SK-N-SH (cell line): ENCODE data around the gene FOXP1.

ENCODE experiments used
- CTCF ChIP-seq: fragments of 200-600 bp; sonication (generic); IDR thresholded peaks from 2 replicates; pipeline ENCODE4 v1.6.1; 2017; ENCODE audit warnings: antibody characterized with exemption, mild to moderate bottlenecking, moderate library complexity
- EP300 ChIP-seq, 2 experiments: IDR thresholded peaks; 2 replicates each; pipeline versions ENCODE4 v1.4.0 to v1.6.1; 2012; ENCODE audit warnings: borderline replicate concordance in 1 of 2, low read depth in 1 of 2, low read length in 1 of 2
- JUND ChIP-seq: IDR thresholded peaks from 2 replicates; pipeline ENCODE4 v1.4.0; 2012
- MXI1 ChIP-seq: IDR thresholded peaks from 2 replicates; pipeline ENCODE4 v1.6.1; 2012; ENCODE audit warnings: mild to moderate bottlenecking, low read depth, low read length, improper control_type of control experiment
- PBX3 ChIP-seq: IDR thresholded peaks from 2 replicates; pipeline ENCODE4; 2012
- POLR2AphosphoS5 ChIP-seq: IDR thresholded peaks from 2 replicates; pipeline ENCODE4 v1.6.1; 2012; ENCODE audit warnings: low read depth, low read length
- RAD21 ChIP-seq: IDR thresholded peaks from 2 replicates; pipeline ENCODE4 v1.6.1; 2012; ENCODE audit warnings: mild to moderate bottlenecking, low read length
- RCOR1 ChIP-seq: fragments of 150-350 bp; IDR thresholded peaks from 2 replicates; pipeline ENCODE4 v1.6.1; 2017; ENCODE audit warnings: antibody characterized with exemption, low read length
- REST ChIP-seq: IDR thresholded peaks from 2 replicates; pipeline ENCODE4 v1.6.1; 2012; ENCODE audit warnings: mild to moderate bottlenecking, low read depth, low read length, moderate library complexity
- TCF12 ChIP-seq: IDR thresholded peaks from 2 replicates; pipeline ENCODE4 v1.4.0; 2012
- YY1 ChIP-seq: IDR thresholded peaks from 2 replicates; pipeline ENCODE4 v1.4.0; 2012; ENCODE audit warnings: low read depth, mild to moderate bottlenecking
- TF ChIP-seq, protein P1 (sequence below): IDR thresholded peaks from 2 replicates; pipeline ENCODE4 v1.4.0; 2012; ENCODE audit warnings: low read depth
- TF ChIP-seq, protein P2 (sequence below): fragments of 150-350 bp; IDR thresholded peaks from 2 replicates; pipeline ENCODE4 v1.6.1; 2017; ENCODE audit warnings: antibody characterized with exemption, low read length, low read depth, borderline replicate concordance

GRCh38 chr3:71244153-71244825 lies 339.2 kb downstream of the FOXP1 start:
- TF ChIP-seq CTCF (no peak), POLR2AphosphoS5 (no peak), TCF12 (no peak), EP300 (IDR thresholded peaks at IDR 0.05; ENCODE audit: borderline replicate concordance in 1 of 2, low read depth in 1 of 2, low read length in 1 of 2) (no peak), RCOR1 (no peak), YY1 (no peak), PBX3 (no peak), JUND (no peak), REST (no peak), RAD21 (no peak), MXI1 (no peak)
- TF ChIP-seq, protein P1, sequence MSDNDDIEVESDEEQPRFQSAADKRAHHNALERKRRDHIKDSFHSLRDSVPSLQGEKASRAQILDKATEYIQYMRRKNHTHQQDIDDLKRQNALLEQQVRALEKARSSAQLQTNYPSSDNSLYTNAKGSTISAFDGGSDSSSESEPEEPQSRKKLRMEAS = no peak
- TF ChIP-seq, protein P2, sequence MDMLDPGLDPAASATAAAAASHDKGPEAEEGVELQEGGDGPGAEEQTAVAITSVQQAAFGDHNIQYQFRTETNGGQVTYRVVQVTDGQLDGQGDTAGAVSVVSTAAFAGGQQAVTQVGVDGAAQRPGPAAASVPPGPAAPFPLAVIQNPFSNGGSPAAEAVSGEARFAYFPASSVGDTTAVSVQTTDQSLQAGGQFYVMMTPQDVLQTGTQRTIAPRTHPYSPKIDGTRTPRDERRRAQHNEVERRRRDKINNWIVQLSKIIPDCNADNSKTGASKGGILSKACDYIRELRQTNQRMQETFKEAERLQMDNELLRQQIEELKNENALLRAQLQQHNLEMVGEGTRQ = no peak
